HG03439 (cell line): ENCODE data around the gene MYOC.
"Not testable (repeated sequence)": the region's sequence is repeated elsewhere in the genome, so short reads cannot be mapped to it uniquely, and the experiment has no call there.

Source experiments
- ATAC-seq: cut with Tn5 transposase; IDR thresholded peaks from one replicate; pipeline ENCODE4 v1.9.1; 2021; ENCODE audit warnings: mild to moderate bottlenecking, moderate library complexity; ENCODE audit not compliant: unreplicated experiment

The MYOC gene

DNA sequence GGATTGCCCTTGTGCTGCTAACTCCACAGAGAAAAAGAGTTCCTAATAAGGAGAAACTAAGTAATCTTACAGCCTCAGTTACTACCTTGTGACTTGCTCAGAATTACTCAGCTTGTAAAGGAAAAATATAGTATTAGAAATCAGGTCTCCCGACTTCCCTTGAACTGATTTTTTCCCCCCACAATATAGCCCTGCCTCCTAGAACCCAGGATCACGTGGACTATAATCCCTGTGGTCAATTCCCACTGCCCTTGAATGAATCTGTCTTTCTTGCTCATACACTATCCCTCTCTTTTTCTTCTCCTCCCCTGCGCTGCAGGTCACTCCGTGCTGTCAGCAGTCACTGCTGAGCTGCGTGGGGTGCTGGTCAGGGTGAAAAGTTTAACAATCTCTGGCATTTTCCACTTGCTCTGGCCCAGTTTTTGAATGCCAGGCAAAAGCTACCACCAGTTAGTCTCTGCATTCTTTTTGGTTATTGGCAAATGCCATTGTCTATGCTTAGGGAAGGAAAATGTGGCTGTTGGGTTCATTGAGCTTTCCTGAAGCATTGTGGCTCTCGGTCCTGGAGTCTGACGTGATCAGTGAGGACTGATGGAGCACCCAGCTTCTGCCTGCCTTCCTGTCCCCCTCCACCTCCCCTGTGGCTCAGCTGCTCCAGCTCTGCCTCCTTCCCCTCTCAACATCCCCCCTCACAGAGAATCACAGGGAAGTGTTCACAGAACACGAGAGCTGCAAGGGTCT is 1.9 kb upstream of the MYOC start:
- ATAC-seq: no peak

- no peak for ATAC-seq
These were observed 1.3 kb upstream of the MYOC start for GRCh38 chr1:171653796-171654195.

- no peak for ATAC-seq
These were observed 6.3 kb downstream of the MYOC start for GRCh38 chr1:171646249-171646560.

DNA sequence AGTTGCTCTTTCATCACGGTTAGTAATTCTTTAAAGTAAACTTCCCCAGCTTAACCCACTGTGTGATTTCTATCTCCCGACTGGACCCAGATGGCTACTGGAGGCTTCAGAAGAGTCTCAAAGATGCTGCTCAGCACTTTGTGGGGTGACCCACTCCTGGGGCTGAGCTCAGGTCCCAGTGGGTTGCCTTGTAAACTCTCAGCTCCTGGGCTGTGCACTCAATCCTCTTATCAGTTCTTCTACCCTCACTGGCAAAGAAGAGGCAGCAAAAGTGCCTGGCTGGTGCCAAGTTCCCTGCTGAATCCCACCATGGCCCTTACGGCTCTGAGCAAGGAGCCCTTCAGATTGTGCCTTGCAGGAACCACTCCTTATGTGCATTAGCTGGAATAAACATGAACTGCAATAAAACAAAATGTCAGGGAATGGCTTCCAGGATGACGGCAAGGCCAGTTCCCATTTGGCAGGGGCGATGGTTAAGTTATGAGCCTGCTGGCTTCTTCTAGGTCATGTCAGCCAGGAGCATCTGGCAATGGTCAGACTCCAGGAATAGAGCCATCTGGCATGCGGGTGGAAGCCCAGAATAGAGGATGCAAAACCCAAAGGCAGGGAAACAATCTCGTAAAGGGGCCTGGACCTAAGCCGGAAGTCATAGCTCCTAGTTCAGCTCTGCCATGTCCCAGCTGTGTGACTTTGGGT is 6.8 kb downstream of the MYOC start:
- ATAC-seq: no peak

- ATAC-seq: peak; percentile 78
These were observed 7.5 kb downstream of the MYOC start for GRCh38 chr1:171644805-171645483.

- no peak for ATAC-seq
These were observed 9.3 kb downstream of the MYOC start for GRCh38 chr1:171643156-171643555.

DNA sequence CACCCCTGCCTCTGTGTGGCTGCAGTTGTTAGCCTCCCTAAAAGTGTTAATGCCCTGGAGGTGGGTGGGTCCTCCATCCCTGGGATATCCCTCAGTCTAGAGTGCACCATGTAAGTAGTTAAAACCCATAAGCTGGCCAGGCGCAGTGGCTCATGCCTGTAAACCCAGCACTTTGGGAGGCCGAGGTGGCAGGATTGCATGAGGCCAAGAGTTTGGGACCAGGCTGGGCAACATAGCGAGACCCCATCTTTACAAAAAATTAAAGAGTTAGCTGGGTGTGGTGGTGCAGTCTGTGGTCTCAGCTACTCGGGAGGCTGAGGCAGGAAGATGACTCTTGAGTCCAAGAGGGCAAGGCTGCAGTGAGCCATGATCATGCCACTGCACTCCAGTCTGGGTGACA is 10.3 kb downstream of the MYOC start:
- ATAC-seq: no peak

- ATAC-seq: no peak
These were observed 11.2 kb downstream of the MYOC start for GRCh38 chr1:171641076-171641864.

DNA sequence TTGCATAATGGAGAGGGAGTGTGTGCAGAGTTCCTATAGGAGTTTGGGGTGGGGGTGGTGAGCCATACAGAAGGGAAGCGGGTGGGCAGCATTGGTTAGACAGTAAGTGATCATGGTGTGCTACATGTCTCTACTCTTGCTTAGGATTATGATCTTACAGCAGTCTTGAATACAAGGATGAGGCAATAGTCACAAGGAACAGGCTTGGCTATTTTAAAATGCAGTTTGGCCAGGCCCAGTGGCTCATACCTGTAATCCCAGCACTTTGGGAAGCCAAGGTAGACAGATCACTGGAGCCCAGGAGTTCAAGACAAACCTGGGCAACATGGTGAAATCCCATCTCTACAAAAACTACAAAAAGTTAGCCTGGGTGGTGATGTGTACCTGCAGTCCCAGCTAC is 12.3 kb downstream of the MYOC start:
- ATAC-seq: no peak

GRCh38 chr1:171637928-171638576 is 14.4 kb downstream of the MYOC start:
- ATAC-seq: no peak

GRCh38 chr1:171636141-171636540 is 16.3 kb downstream of the MYOC start:
- no peak for ATAC-seq

- ATAC-seq: no peak
These were observed 16.8 kb downstream of the MYOC start for GRCh38 chr1:171635661-171636060.

GRCh38 chr1:171628225-171628624 is 24.3 kb downstream of the MYOC start:
- no peak for ATAC-seq

DNA sequence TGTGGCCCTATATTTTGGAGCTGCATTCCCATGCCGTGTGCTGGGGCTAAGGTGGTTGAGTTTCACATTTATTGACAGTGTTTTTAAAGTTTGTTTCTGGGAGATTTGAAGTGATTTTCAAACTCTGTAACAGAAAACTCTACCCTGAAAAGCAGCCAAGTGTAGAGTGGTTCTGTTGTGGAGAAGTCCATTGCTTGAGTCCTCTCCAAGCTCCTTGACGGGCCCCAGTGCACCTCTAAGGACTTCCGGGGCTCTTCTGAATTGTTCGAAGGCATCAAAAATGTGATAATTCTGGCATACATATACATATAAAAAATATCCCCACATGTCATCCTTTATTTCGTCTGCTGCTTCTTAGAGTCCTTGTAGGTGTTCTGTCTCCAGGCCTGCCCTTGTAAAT is 25.5 kb downstream of the MYOC start:
- ATAC-seq: no peak

- ATAC-seq: no peak
These were observed 27.3 kb downstream of the MYOC start for GRCh38 chr1:171625225-171625624.

DNA sequence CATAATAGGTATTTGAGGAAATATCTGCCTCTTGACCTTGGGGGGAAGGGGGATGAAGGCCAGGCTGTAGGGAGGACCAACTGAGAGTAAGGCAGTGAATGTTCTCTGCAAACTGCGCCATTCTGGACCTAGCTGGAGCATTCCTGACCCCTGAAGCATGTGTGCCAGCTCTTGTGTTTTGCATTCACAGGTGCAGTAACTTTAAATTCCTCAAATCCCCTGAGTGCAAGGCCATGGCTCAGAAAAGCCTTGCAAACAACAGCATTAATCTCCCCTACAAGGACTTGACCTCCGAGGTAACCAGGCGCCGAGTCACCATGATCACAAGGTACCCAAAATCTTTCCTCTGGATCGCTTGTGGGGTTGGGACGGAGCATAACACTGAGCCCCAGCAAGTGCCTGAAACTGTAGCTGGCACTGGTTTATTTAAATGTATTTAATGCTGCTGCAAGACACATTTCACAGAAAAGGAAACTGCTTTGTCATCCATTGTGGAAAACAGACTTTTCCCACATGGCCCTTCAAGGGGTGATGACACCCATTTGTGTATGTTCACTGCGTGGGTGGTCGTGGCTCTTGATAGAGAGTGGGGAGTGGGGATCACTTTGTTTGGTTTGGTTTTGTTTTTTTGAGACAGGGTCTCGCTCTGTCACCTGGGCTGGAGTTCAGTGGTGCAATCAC is 28.7 kb downstream of the MYOC start:
- ATAC-seq: no peak

DNA sequence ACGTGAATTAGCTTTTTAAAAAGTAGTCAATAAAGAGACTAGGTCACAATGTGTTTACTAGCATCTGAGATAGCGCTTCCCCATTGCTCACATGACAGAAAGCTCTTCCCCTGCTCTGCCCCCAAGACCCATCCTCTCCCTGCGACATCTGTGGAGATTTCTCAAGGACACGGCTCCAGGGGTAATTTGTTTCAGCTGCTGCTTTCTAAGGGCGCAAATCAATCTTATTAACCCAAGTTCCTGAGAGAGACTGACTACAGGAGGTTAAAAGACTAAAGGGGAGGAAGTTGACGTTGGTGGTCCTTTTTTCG is 30.4 kb downstream of the MYOC start, which contains the start of gene MYOCOS:
Gene MYOCOS, plus strand, starts transcription at position 92 of the 311 bp plus-strand sequence. CDS start 1,641 bp downstream, outside the sequence.
- ATAC-seq: no peak

DNA sequence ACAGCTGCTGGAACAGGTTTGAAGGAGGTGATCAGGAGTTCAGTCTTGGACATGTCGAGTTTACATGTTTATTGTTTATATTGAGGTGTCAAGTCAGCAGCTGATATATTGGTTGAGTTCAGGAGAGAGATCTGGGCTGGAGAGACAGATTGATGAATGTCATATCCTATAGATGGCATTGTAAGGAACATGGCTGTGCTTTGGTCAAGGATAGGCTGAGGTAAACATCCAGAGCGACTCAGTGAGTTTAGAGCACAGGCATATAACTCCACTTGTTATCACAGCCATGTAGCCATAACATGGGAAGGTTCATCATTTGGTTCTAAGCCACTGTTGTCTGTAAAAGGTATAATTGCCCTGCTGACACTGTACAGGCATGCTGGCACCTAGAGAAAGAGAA is 35.9 kb downstream of the MYOC start:
- no peak for ATAC-seq

GRCh38 chr1:171615122-171615906 is 37.2 kb downstream of the MYOC start:
- ATAC-seq: not testable (repeated sequence)

DNA sequence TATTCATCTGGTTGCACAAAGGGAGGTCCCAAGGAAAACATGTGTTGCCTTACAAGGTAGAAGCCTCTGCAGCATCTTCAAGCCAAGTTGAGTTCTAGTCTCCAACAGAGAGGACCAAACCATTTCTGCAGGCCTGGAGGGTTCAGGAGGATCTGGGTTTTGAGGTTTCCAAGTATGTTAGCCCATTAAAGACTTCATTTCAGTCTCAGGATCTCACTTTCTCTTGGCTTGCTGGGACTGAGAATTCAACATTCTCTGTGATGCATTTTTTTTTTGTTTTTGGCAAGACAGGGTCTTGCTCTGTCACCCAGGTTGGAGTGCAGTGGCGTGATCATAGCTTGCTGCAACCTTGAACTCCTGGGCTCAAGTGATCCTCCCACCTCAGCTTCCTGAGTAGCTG is 39.2 kb downstream of the MYOC start:
- no peak for ATAC-seq
